GM10266 (cell line): ENCODE measurements around the gene ZBTB43.

Experiments
- DNase-seq: peaks from one replicate; pipeline ENCODE4 v3.0.0; 2012; ENCODE audit errors: extremely low spot score
- CTCF ChIP-seq: IDR thresholded peaks from 2 replicates; pipeline ENCODE4 v1.5.1; 2012; ENCODE audit warnings: mild to moderate bottlenecking, low read depth; ENCODE audit not compliant: control insufficient read depth, insufficient read depth; ENCODE audit errors: missing control alignments

ZBTB43 gene

GRCh38 chr9:126879288-126879687 lies 74.4 kb downstream of the ZBTB43 start:
- no peak for DNase-seq
- TF ChIP-seq CTCF: no peak

- no peak for DNase-seq
- no peak for TF ChIP-seq CTCF
Measured at GRCh38 chr9:126880226-126880946, 75.5 kb downstream of the ZBTB43 start.

GRCh38 chr9:126880947-126881332 lies 76.1 kb downstream of the ZBTB43 start:
- no peak for TF ChIP-seq CTCF
- no peak for DNase-seq

- no peak for TF ChIP-seq CTCF
- DNase-seq: no peak
Measured at GRCh38 chr9:126882746-126883145, 77.9 kb downstream of the ZBTB43 start.

- DNase-seq: no peak
- no peak for TF ChIP-seq CTCF
Measured at GRCh38 chr9:126883636-126884035, 78.8 kb downstream of the ZBTB43 start.

GRCh38 chr9:126885131-126885641 lies 80.3 kb downstream of the ZBTB43 start:
- TF ChIP-seq CTCF: no peak
- no peak for DNase-seq

GRCh38 chr9:126886034-126886822 lies 81.4 kb downstream of the ZBTB43 start:
- DNase-seq: no peak
- TF ChIP-seq CTCF: no peak
